Stomach (tissue), 19 donors: Measurements from ENCODE around the gene AP5M1. TPM values are rescaled to one million over a fixed set of nuclear protein-coding genes. Genes with fewer than 3 reads are reported as not detected.
A peak's percentile ranks its signal among the peaks of the same experiment; 100 is the strongest.
"Not testable (repeated sequence)": the region's sequence is repeated elsewhere in the genome, so short reads cannot be mapped to it uniquely, and the experiment has no call there.

Experiments used
- DNase-seq, 2 donors: peaks; one replicate each; pipeline versions ENCODE4 v3.0.0 to v3.0.0-alpha.2; 2013 to 2019
- H3K27ac ChIP-seq, 5 donors: fragments of 200-600 bp in 4 of 5; sonication (generic) in 4 of 5; one replicate each; pipeline ENCODE4 v1.5.1; 2013 to 2019; ENCODE audit warnings: mild to moderate bottlenecking in 1 of 5, moderate library complexity in 1 of 5
- H3K27me3 ChIP-seq, 3 donors: fragments of 200-600 bp; sonication (generic); one replicate each; pipeline ENCODE4 v1.5.1; 2017 to 2019; ENCODE audit warnings: mixed run types in 1 of 3
- H3K36me3 ChIP-seq, 4 donors: fragments of 200-600 bp; sonication (generic); 1 replicate in 3 of 4; 2 replicates in 1 of 4; pipeline ENCODE4 v1.5.1; 2016 to 2019
- H3K4me1 ChIP-seq, 4 donors: fragments of 200-600 bp; sonication (generic); one replicate each; pipeline ENCODE4 v1.5.1; 2016 to 2019
- H3K4me3 ChIP-seq, 4 donors: fragments of 200-600 bp; sonication (generic) in 3 of 4; one replicate each; pipeline ENCODE4 v1.5.1; 2016 to 2019; ENCODE audit warnings: mild to moderate bottlenecking in 1 of 4
- H3K9me3 ChIP-seq, 4 donors: fragments of 200-600 bp; sonication (generic); one replicate each; pipeline ENCODE4 v1.5.1; 2016 to 2019
- EP300 ChIP-seq: sonication (generic); formaldehyde crosslinking; IDR thresholded peaks from one replicate; pipeline ENCODE4 v1.6.1; 2017; ENCODE audit warnings: antibody characterized with exemption
- POLR2A ChIP-seq, 4 donors: fragments of 450-650 bp; IDR thresholded peaks; one replicate each; pipeline ENCODE4 v1.6.1; 2016; ENCODE audit warnings: antibody characterized with exemption in 4 of 4, control low read depth in 2 of 4, mild to moderate bottlenecking in 1 of 4, moderate library complexity in 1 of 4
- POLR2AphosphoS5 ChIP-seq, 3 donors: sonication (generic); formaldehyde crosslinking; IDR thresholded peaks; one replicate each; pipeline ENCODE4 v1.6.1; 2016; ENCODE audit warnings: antibody characterized with exemption in 3 of 3
- WGBS, 5 donors: extraction: QIAGEN DNeasy Blood & Tissue Kit in 3 of 5; methylation state at CpG; one replicate each; pipeline versions ENCODE4 v1.1.5 to v1.1.7; 2013 to 2018; 5-methylcytosine and 5-hydroxymethylcytosine counted together
- intact Hi-C: fragments of 100-400 bp; cut with DNase I; formaldehyde crosslinking; loops from one replicate; pipeline ENCODE4 v1.15.1; 2023; ENCODE audit warnings: low total_unique reads
- long read RNA-seq, 10 donors: transcript quantifications; one replicate each; lab custom pipeline, GENCODE V29; 2026
- polyA plus RNA-seq, 3 donors: library from polyadenylated mRNA; stranded (reverse); fragments of 200-250 nt; gene quantifications; one replicate each; pipeline ENCODE4 v1.2.3, GENCODE V29; 2013
- total RNA-seq, 5 donors: library from RNA; depleted of rRNA; stranded (reverse); fragments of >200 nt; gene quantifications; one replicate each; pipeline versions ENCODE4 v1.1.0 to v1.2.3, GENCODE V29; 2014 to 2016
- TF ChIP-seq, protein P1 (sequence below), 7 experiments: fragments of 450-650 bp in 4 of 7; fragments of 200-600 bp in 3 of 7; sonication (generic) in 3 of 7; IDR thresholded peaks; one replicate each; pipeline ENCODE4 v1.5.1; 2016 to 2019; ENCODE audit warnings: antibody characterized with exemption in 7 of 7, control low read depth in 2 of 7, mild to moderate bottlenecking in 1 of 7
- donor health status: healthy with polysubstance abuse.
- donor health status: Bipolar disorder and iron deficiency.
- donor health status: healthy.

Gene AP5M1, protein sequence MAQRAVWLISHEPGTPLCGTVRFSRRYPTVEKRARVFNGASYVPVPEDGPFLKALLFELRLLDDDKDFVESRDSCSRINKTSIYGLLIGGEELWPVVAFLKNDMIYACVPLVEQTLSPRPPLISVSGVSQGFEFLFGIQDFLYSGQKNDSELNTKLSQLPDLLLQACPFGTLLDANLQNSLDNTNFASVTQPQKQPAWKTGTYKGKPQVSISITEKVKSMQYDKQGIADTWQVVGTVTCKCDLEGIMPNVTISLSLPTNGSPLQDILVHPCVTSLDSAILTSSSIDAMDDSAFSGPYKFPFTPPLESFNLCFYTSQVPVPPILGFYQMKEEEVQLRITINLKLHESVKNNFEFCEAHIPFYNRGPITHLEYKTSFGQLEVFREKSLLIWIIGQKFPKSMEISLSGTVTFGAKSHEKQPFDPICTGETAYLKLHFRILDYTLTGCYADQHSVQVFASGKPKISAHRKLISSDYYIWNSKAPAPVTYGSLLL
- 10 to 100 TPM; 10.1 to 44.2 (median 14.7) TPM for total RNA-seq
- 10 to 100 TPM in 2 of 3 donors, 1 to 10 TPM in 1; 5.2 to 16.2 (median 10.1) TPM for polyA plus RNA-seq
- long read RNA-seq, donor 1, full-length matches to known transcripts: 8 of 8 reads
- long read RNA-seq, donor 1, partial matches to known transcripts: 0 of 8 reads
- long read RNA-seq, donor 1, other reads (novel, unspliced or antisense): 0 of 8 reads
- long read RNA-seq, donor 2, full-length matches to known transcripts: 4 of 4 reads
- long read RNA-seq, donor 2, partial matches to known transcripts: 0 of 4 reads
- long read RNA-seq, donor 2, other reads (novel, unspliced or antisense): 0 of 4 reads
- long read RNA-seq, donor 3, full-length matches to known transcripts: 3 of 3 reads
- long read RNA-seq, donor 3, partial matches to known transcripts: 0 of 3 reads
- long read RNA-seq, donor 3, other reads (novel, unspliced or antisense): 0 of 3 reads
- long read RNA-seq, donor 4: 0 reads
- long read RNA-seq, donor 5, full-length matches to known transcripts: 5 of 5 reads
- long read RNA-seq, donor 5, partial matches to known transcripts: 0 of 5 reads
- long read RNA-seq, donor 5, other reads (novel, unspliced or antisense): 0 of 5 reads
- long read RNA-seq, donor 6, full-length matches to known transcripts: 25 of 25 reads
- long read RNA-seq, donor 6, partial matches to known transcripts: 0 of 25 reads
- long read RNA-seq, donor 6, other reads (novel, unspliced or antisense): 0 of 25 reads
- long read RNA-seq, donor 7, full-length matches to known transcripts: 7 of 7 reads
- long read RNA-seq, donor 7, partial matches to known transcripts: 0 of 7 reads
- long read RNA-seq, donor 7, other reads (novel, unspliced or antisense): 0 of 7 reads
- long read RNA-seq, donor 8, full-length matches to known transcripts: 9 of 9 reads
- long read RNA-seq, donor 8, partial matches to known transcripts: 0 of 9 reads
- long read RNA-seq, donor 8, other reads (novel, unspliced or antisense): 0 of 9 reads
- long read RNA-seq, donor 9, full-length matches to known transcripts: 4 of 4 reads
- long read RNA-seq, donor 9, partial matches to known transcripts: 0 of 4 reads
- long read RNA-seq, donor 9, other reads (novel, unspliced or antisense): 0 of 4 reads
- long read RNA-seq, donor 10, full-length matches to known transcripts: 4 of 4 reads
- long read RNA-seq, donor 10, partial matches to known transcripts: 0 of 4 reads
- long read RNA-seq, donor 10, other reads (novel, unspliced or antisense): 0 of 4 reads

DNA sequence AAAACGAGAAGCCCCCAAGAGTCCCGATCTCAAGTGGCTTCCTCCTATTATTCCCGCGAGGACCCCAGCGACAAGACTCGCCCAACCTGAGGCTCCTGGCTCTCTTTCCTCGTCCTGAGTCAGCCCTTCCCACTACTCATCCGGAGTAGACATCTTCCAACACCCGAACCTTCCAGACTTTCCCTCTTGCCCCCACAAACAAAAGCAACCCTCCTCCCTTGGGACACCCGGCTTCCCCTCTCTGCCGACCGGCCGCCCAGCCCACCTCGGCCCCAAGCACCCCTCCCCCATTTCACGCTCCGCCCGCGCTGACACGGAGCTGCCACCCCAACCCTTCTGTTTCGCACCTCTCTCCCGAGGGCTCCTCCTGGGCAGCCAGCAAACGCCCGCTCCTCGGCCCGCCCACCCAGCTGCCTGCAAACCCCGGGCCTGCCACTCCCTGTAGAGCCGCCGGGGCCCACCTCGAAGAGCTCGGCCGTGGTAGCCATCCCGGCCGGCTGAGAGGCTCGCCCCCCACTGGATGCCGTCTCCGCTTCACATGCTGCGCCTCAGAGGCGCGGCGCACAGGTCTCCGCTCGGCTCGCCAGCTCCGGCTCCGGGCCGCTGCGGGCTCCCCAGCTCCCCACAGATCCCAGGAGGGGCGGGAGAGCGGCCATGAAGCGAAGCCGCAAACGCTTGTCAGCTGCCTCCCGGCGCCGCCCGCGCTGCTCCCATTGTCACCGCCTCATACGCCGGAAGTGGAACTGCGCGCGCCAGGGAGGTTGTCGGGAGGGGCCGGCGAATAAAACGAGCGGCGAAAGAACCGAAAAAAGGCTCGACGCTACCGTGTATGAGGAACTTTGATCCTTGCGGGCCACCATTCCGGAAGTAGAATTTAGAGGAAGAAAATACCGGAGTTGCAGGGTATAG lies at the start of gene AP5M1, which contains the start of gene EXOC5:
Gene AP5M1, plus strand, starts transcription at position 811 of the 909 bp plus-strand sequence. CDS start 344 bp downstream, outside the sequence.
Gene EXOC5, minus strand, starts transcription at position 745 of the 909 bp plus-strand sequence. Its CDS starts 257 bp downstream, at position 488.
- 0 to 1% (median 0%) methylated on average over 51 to 76 of the region's 76 CpGs for WGBS, 5 donors
- peak within 1 kb of the TSS; percentile 84 to 88 (median 85) for H3K4me3 ChIP-seq
- DNase-seq: peak; percentile 92 to 97
- TF ChIP-seq POLR2AphosphoS5 (IDR thresholded peaks at IDR 0.05): peak; percentile 57 to 90 (median 84)
- TF ChIP-seq EP300: no peak
- TF ChIP-seq POLR2A (IDR thresholded peaks at IDR 0.05): peak in 1 of 4 donors; percentile 38
- TF ChIP-seq, protein P1, sequence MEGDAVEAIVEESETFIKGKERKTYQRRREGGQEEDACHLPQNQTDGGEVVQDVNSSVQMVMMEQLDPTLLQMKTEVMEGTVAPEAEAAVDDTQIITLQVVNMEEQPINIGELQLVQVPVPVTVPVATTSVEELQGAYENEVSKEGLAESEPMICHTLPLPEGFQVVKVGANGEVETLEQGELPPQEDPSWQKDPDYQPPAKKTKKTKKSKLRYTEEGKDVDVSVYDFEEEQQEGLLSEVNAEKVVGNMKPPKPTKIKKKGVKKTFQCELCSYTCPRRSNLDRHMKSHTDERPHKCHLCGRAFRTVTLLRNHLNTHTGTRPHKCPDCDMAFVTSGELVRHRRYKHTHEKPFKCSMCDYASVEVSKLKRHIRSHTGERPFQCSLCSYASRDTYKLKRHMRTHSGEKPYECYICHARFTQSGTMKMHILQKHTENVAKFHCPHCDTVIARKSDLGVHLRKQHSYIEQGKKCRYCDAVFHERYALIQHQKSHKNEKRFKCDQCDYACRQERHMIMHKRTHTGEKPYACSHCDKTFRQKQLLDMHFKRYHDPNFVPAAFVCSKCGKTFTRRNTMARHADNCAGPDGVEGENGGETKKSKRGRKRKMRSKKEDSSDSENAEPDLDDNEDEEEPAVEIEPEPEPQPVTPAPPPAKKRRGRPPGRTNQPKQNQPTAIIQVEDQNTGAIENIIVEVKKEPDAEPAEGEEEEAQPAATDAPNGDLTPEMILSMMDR (IDR thresholded peaks at IDR 0.05): peak in 2 of 7 experiments; percentile 5 to 8
- H3K4me1 ChIP-seq: peaks cover 16 to 67% (median 46%) of the 10 kb centered on the region in 4 donors
- H3K27ac ChIP-seq: peak within 1 kb of the TSS; percentile 89 to 97 (median 96)
- H3K9me3 ChIP-seq: no peaks in the 10 kb centered on the region
- H3K36me3 ChIP-seq: peaks cover 0 to under 1% (median 0%) of the 10 kb centered on the region in 4 donors
- H3K27me3 ChIP-seq: no peaks in the 10 kb centered on the region
- intact Hi-C loops: no loop called here

DNA sequence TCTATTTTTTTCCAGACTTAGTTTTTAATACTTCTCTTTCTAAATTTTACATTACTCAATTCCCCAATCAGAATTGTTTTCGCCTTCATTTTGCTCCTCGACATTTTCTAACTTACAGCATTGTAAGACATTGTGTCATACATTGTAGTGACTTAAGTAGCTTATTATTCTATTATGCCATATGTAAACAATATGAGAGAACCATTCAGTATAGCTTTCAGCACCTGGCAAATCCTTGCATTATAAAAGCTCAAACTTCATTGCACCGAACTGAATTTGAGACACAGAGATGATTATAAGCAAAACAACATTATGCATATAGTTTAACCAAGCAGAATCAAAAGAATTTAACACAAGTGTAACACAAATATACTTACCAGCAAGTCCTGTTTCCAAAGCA lies 46.8 kb upstream of the AP5M1 start:
- Histone ChIP-seq H3K4me3 (no peak overlapping the region), H3K9me3 (no peaks in the 10 kb centered on the region), H3K36me3 (peaks cover 5 to 56% (median 41%) of the 10 kb centered on the region in 4 donors), H3K4me1 (no peaks in the 10 kb centered on the region), H3K27me3 (no peaks in the 10 kb centered on the region), H3K27ac (no peak overlapping the region)
- DNase-seq: no peak
- intact Hi-C loops: no loop called here
- TF ChIP-seq POLR2AphosphoS5 (IDR thresholded peaks at IDR 0.05) (no peak), POLR2A (IDR thresholded peaks at IDR 0.05) (no peak), EP300 (no peak)
- TF ChIP-seq, protein P1 (IDR thresholded peaks at IDR 0.05): no peak
- 93 to 98% (median 97%) methylated on average over 3 of the region's 3 CpGs for WGBS, 5 donors

DNA sequence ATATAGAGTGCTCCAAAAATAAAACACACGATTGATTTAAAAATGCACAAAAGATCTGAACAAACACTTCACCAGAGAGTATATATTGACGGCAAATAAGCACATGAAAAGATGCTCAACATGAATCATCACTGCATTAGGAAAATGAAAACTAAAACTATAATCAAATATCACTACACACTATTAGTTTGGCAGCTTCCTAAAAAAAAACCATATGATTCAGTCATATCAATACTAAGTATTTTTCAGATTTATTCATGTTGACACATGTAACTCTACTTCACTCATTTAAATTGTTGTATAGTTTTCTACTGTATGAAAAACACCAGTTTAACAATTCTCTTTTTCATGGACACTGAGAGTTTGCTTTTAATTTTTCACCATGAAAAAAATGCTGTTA lies 41.7 kb upstream of the AP5M1 start:
- no peaks in the 10 kb centered on the region for H3K4me1 ChIP-seq

DNA sequence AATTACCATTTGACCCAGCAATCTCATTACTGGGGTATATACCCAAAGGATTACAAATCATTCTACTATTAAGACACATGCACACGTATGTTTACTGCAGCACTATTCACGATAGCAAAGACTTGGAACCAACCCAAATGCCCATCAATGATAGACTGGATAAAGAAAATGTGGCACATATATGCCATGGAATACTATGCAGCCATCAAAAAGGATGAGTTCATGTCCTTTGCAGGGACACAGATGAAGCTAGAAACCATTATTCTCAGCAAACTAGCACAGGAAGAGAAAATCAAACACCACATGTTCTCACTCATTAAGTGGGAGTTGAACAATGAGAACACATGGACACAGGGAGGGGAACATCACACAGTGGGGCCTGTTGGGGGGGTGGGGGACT lies 40.5 kb upstream of the AP5M1 start:
- H3K4me3 ChIP-seq, intact Hi-C loops: not testable (repeated sequence)

More for the DNA sequence above, 41.7 kb upstream of the AP5M1 start:
- intact Hi-C loops: no loop called here
- Histone ChIP-seq H3K9me3 (peaks cover 0 to 3% (median 0%) of the 10 kb centered on the region in 4 donors), H3K4me3 (no peak overlapping the region), H3K27ac (no peak overlapping the region), H3K36me3 (peaks cover 15 to 57% (median 46%) of the 10 kb centered on the region in 4 donors), H3K27me3 (no peaks in the 10 kb centered on the region)
- no peak for DNase-seq
- TF ChIP-seq POLR2AphosphoS5 (IDR thresholded peaks at IDR 0.05): no peak
- TF ChIP-seq POLR2A (IDR thresholded peaks at IDR 0.05): no peak
- no peak for TF ChIP-seq EP300
- TF ChIP-seq, protein P1 (IDR thresholded peaks at IDR 0.05): no peak
- 70 to 78% (median 74%) methylated on average over 2 of the region's 2 CpGs for WGBS, 5 donors

More for the DNA sequence above, 40.5 kb upstream of the AP5M1 start:
- H3K9me3 ChIP-seq, DNase-seq, H3K27me3 ChIP-seq, H3K27ac ChIP-seq, H3K4me1 ChIP-seq: not testable (repeated sequence)
- H3K36me3 ChIP-seq: peaks cover 15 to 64% (median 57%) of the 10 kb centered on the region in 4 donors
- WGBS, 5 donors: 84 to 100% (median 96%) methylated on average over 2 of the region's 2 CpGs
